Suprapubic skin (tissue), 4 donors: ENCODE results near the gene LRRIQ3. TPM values are rescaled to one million over a fixed set of nuclear protein-coding genes. Genes with fewer than 3 reads are reported as not detected.
A peak's percentile ranks its signal among the peaks of the same experiment; 100 is the strongest.

ENCODE experiments used
- DNase-seq, 2 donors: peaks; one replicate each; pipeline ENCODE4 v3.0.0-alpha.2; 2019; ENCODE audit warnings: low spot score in 2 of 2
- H3K27ac ChIP-seq: fragments of 200-600 bp; sonication (generic); one replicate; pipeline ENCODE4 v1.5.1; 2019
- H3K27me3 ChIP-seq: fragments of 200-600 bp; sonication (generic); one replicate; pipeline ENCODE4 v1.5.1; 2019
- H3K36me3 ChIP-seq: fragments of 200-600 bp; sonication (generic); one replicate; pipeline ENCODE4 v1.5.1; 2019
- H3K4me1 ChIP-seq: fragments of 200-600 bp; sonication (generic); one replicate; pipeline ENCODE4 v1.5.1; 2019
- H3K4me3 ChIP-seq: fragments of 200-600 bp; sonication (generic); one replicate; pipeline ENCODE4 v1.5.1; 2019; ENCODE audit warnings: mild to moderate bottlenecking
- H3K9me3 ChIP-seq: fragments of 200-600 bp; sonication (generic); one replicate; pipeline ENCODE4 v1.5.1; 2019
- EP300 ChIP-seq: sonication (generic); formaldehyde crosslinking; IDR thresholded peaks from one replicate; pipeline ENCODE4 v1.6.1; 2017; ENCODE audit warnings: antibody characterized with exemption
- POLR2A ChIP-seq, 2 donors: fragments of 450-650 bp; IDR thresholded peaks; one replicate each; pipeline ENCODE4 v1.6.1; 2017; ENCODE audit warnings: antibody characterized with exemption in 2 of 2, mild to moderate bottlenecking in 2 of 2, moderate library complexity in 2 of 2
- POLR2AphosphoS5 ChIP-seq, 3 donors: sonication (generic); formaldehyde crosslinking; IDR thresholded peaks; one replicate each; pipeline ENCODE4 v1.6.1; 2017; ENCODE audit warnings: antibody characterized with exemption in 3 of 3
- WGBS: methylation state at CpG from one replicate; pipeline ENCODE4 v1.1.5; 2018; 5-methylcytosine and 5-hydroxymethylcytosine counted together
- total RNA-seq, 4 donors: library from RNA; depleted of rRNA; stranded (reverse); fragments of >200 nt; gene quantifications; one replicate each; pipeline ENCODE4 v1.1.0, GENCODE V29; 2016
- TF ChIP-seq, protein P1 (sequence below), 2 donors: fragments of 200-600 bp in 1 of 2; fragments of 450-650 bp in 1 of 2; sonication (generic) in 1 of 2; IDR thresholded peaks; one replicate each; pipeline ENCODE4 v1.5.1; 2016 to 2019; ENCODE audit warnings: antibody characterized with exemption in 2 of 2, mild to moderate bottlenecking in 1 of 2, moderate library complexity in 1 of 2

Gene LRRIQ3
- total RNA-seq, 4 donors from 2014 or later = 0.38 to 0.59 TPM; not detected in 2

DNA sequence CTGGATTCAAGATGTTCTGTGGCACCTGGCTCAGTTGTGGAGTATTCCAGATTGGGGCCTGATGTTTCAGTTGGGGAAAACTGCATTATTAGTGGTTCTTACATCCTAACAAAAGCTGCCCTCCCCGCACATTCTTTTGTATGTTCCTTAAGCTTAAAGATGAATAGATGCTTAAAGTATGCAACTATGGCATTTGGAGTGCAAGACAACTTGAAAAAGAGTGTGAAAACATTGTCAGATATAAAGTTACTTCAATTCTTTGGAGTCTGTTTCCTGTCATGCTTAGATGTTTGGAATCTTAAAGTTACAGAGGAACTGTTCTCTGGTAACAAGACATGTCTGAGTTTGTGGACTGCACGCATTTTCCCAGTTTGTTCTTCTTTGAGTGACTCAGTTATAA is 7.3 kb upstream of the LRRIQ3 start:
- Histone ChIP-seq H3K4me1 (no peaks in the 10 kb centered on the region), H3K36me3 (peaks cover 33% of the 10 kb centered on the region), H3K27me3 (no peaks in the 10 kb centered on the region), H3K27ac (no peak overlapping the region), H3K9me3 (no peaks in the 10 kb centered on the region), H3K4me3 (no peak overlapping the region)
- TF ChIP-seq POLR2AphosphoS5 (IDR thresholded peaks at IDR 0.05) (no peak), EP300 (no peak), POLR2A (IDR thresholded peaks at IDR 0.05) (no peak)
- TF ChIP-seq, protein P1, sequence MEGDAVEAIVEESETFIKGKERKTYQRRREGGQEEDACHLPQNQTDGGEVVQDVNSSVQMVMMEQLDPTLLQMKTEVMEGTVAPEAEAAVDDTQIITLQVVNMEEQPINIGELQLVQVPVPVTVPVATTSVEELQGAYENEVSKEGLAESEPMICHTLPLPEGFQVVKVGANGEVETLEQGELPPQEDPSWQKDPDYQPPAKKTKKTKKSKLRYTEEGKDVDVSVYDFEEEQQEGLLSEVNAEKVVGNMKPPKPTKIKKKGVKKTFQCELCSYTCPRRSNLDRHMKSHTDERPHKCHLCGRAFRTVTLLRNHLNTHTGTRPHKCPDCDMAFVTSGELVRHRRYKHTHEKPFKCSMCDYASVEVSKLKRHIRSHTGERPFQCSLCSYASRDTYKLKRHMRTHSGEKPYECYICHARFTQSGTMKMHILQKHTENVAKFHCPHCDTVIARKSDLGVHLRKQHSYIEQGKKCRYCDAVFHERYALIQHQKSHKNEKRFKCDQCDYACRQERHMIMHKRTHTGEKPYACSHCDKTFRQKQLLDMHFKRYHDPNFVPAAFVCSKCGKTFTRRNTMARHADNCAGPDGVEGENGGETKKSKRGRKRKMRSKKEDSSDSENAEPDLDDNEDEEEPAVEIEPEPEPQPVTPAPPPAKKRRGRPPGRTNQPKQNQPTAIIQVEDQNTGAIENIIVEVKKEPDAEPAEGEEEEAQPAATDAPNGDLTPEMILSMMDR (IDR thresholded peaks at IDR 0.05) = no peak
- DNase-seq = no peak
- 65% methylated on average over 2 of the region's 2 CpGs for WGBS

DNA sequence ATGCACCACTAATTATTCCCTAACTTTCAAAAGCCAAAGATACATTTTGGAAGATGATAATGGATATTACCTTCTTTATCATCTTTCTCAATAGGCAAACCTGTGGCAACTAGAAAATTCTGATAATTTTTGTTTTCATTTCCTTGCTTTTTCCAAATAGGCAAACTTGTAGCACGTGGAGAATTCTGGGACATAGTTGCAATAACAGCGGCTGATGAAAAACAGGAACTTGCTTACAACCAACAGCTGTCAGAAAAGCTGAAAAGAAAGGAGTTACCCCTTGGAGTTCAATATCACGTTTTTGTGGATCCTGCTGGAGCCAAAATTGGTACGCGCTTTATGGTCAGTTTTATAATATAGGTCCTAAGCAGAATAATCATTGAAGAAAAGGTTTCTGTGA is 1.5 kb upstream of the LRRIQ3 start:
- DNase-seq = no peak
- H3K27me3 ChIP-seq = no peaks in the 10 kb centered on the region
- H3K4me3 ChIP-seq = peak overlapping the region; percentile 74
- H3K4me1 ChIP-seq = peaks cover 15% of the 10 kb centered on the region
- peaks cover 24% of the 10 kb centered on the region for H3K36me3 ChIP-seq
- no peak overlapping the region for H3K27ac ChIP-seq
- TF ChIP-seq, protein P1 (IDR thresholded peaks at IDR 0.05) = no peak
- TF ChIP-seq EP300 (no peak), POLR2A (IDR thresholded peaks at IDR 0.05) (no peak), POLR2AphosphoS5 (IDR thresholded peaks at IDR 0.05) (no peak)
- 76% methylated on average over 5 of the region's 5 CpGs for WGBS
- no peaks in the 10 kb centered on the region for H3K9me3 ChIP-seq

DNA sequence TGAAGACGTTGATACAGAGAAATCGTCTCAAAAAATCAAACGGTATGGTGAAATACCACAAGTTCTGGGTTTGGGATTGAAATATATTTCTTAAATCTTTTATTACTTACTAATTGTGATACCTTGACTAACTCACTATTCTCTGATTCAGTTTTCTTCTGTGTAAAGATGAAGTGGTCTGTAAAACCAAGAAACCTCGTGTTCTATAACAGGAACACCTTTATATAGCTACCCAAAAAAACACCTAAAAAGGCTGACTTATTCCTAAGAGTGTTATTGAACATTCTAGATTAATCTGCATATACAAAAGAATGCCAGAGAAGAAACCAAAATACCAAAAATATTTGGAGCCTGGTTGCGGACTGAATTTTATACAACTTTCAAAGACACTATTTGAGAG is 721 bp downstream of the LRRIQ3 start:
- no peaks in the 10 kb centered on the region for H3K9me3 ChIP-seq
- H3K4me1 ChIP-seq = peaks cover 15% of the 10 kb centered on the region
- 76% methylated on average over 5 of the region's 5 CpGs for WGBS
- no peaks in the 10 kb centered on the region for H3K27me3 ChIP-seq
- TF ChIP-seq EP300 (no peak), POLR2A (IDR thresholded peaks at IDR 0.05) (no peak)
- TF ChIP-seq, protein P1 (IDR thresholded peaks at IDR 0.05) = no peak
- H3K4me3 ChIP-seq = peak overlapping the region; percentile 74
- H3K27ac ChIP-seq = no peak overlapping the region
- DNase-seq = no peak
- peaks cover 9% of the 10 kb centered on the region for H3K36me3 ChIP-seq

DNA sequence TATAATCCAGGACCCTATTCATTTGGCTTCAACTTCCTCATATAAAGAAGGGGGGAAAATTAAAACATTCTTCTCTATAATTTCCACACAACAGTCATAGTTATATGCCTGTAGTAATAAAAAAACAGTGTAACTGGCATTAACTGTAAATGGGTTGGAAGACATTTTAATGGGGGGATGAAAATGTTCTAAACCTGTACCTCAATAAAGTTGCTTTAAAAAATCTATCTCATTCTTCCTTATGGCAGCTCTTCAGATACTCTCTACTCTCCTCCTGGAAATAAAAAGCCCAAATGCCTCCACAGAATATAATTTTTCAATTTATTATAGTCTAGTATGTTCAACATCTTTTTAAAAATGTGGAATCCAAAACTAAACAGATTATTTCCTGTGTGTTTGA is 2.6 kb downstream of the LRRIQ3 start:
- TF ChIP-seq POLR2A (IDR thresholded peaks at IDR 0.05) (no peak), POLR2AphosphoS5 (IDR thresholded peaks at IDR 0.05) (no peak), EP300 (no peak)
- TF ChIP-seq, protein P1 (IDR thresholded peaks at IDR 0.05) = no peak
- H3K36me3 ChIP-seq = no peaks in the 10 kb centered on the region
- H3K4me3 ChIP-seq = no peak overlapping the region
- H3K4me1 ChIP-seq = peaks cover 15% of the 10 kb centered on the region
- no peaks in the 10 kb centered on the region for H3K9me3 ChIP-seq
- H3K27ac ChIP-seq = no peak overlapping the region
- no peaks in the 10 kb centered on the region for H3K27me3 ChIP-seq
- no peak for DNase-seq

GRCh38 chr1:74193908-74194307 is 4.1 kb downstream of the LRRIQ3 start:
- WGBS = 39% methylated on average over 2 of the region's 2 CpGs
- no peaks in the 10 kb centered on the region for H3K27me3 ChIP-seq
- H3K4me1 ChIP-seq = peaks cover 9% of the 10 kb centered on the region
- no peaks in the 10 kb centered on the region for H3K9me3 ChIP-seq
- TF ChIP-seq POLR2AphosphoS5 (IDR thresholded peaks at IDR 0.05) = no peak
- TF ChIP-seq POLR2A (IDR thresholded peaks at IDR 0.05) = no peak
- TF ChIP-seq, protein P1 (IDR thresholded peaks at IDR 0.05) = no peak
- TF ChIP-seq EP300 = no peak
- no peaks in the 10 kb centered on the region for H3K36me3 ChIP-seq
- no peak for DNase-seq
- H3K4me3 ChIP-seq = no peak overlapping the region
- H3K27ac ChIP-seq = no peak overlapping the region
